ENCODE data around the gene IFNA17.
"Not testable (repeated sequence)": the region's sequence is repeated elsewhere in the genome, so short reads cannot be mapped to it uniquely, and the experiment has no call there.

The IFNA17 gene

GRCh38 chr9:21210311-21210710, 17.7 kb downstream of the IFNA17 start:
- no peak for DNase-seq

GRCh38 chr9:21207043-21207442, 21.0 kb downstream of the IFNA17 start, which contains the start of gene IFNA10:
Gene IFNA10 (minus strand): TSS chr9:21207143. CDS start chr9:21207097, 46 bp downstream.
- DNase-seq = not testable (repeated sequence)

GRCh38 chr9:21205204-21205603, 22.8 kb downstream of the IFNA17 start:
- no peak for DNase-seq

GRCh38 chr9:21202105-21202504, 25.9 kb downstream of the IFNA17 start, which contains the start of gene IFNA7:
Gene IFNA7 (minus strand): TSS chr9:21202205. CDS start chr9:21202165, 40 bp downstream.
- not testable (repeated sequence) for DNase-seq

- DNase-seq = peak; percentile 30
Measured at GRCh38 chr9:21194867-21195776, 32.9 kb downstream of the IFNA17 start.

- not testable (repeated sequence) for DNase-seq
Measured at GRCh38 chr9:21187487-21187886, 40.5 kb downstream of the IFNA17 start, which contains the start of gene IFNA4. Gene IFNA4 (minus strand): TSS chr9:21187587. CDS start chr9:21187531, 56 bp downstream.

GRCh38 chr9:21182810-21183736, 44.9 kb downstream of the IFNA17 start:
- DNase-seq = peak; percentile 23
